Measurements from ENCODE around the gene TCAIM. TPM values are rescaled to one million over a fixed set of nuclear protein-coding genes. Genes with fewer than 3 reads are reported as not detected.

The TCAIM gene
- polyA plus RNA-seq, 1 donor from 2014 or later = 38.1 TPM

DNA sequence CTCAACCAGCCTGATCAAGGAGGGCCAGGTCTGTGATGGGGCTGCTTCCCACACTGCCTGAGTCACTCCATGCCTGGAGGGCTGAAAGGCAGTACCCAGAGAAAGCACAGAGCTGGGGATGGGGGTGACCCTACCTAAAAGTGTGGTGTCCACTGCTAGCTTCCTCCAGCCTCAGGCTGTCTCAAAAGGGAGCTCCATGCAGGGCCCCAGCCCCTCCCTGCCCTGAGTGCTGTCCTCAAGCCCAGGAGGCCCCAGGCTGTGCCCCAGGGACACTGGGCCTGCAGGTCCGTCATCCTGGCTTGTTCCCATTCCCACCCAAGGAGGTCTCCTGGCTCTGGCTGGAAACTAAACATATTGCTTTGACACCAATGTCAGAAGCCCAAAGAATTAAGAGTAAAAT lies 82.1 kb downstream of the TCAIM start:
- no peak for TF ChIP-seq TAF1 (IDR thresholded peaks at IDR 0.05; ENCODE audit: low read depth)
- TF ChIP-seq RAD21 (conservative IDR thresholded peaks at IDR 0.05) = no peak
- TF ChIP-seq, protein P1, sequence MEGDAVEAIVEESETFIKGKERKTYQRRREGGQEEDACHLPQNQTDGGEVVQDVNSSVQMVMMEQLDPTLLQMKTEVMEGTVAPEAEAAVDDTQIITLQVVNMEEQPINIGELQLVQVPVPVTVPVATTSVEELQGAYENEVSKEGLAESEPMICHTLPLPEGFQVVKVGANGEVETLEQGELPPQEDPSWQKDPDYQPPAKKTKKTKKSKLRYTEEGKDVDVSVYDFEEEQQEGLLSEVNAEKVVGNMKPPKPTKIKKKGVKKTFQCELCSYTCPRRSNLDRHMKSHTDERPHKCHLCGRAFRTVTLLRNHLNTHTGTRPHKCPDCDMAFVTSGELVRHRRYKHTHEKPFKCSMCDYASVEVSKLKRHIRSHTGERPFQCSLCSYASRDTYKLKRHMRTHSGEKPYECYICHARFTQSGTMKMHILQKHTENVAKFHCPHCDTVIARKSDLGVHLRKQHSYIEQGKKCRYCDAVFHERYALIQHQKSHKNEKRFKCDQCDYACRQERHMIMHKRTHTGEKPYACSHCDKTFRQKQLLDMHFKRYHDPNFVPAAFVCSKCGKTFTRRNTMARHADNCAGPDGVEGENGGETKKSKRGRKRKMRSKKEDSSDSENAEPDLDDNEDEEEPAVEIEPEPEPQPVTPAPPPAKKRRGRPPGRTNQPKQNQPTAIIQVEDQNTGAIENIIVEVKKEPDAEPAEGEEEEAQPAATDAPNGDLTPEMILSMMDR (IDR thresholded peaks at IDR 0.05; ENCODE audit: poor library complexity, severe bottlenecking) = no peak
- no peak for TF ChIP-seq MXI1 (conservative IDR thresholded peaks at IDR 0.05; ENCODE audit: poor library complexity, severe bottlenecking)

DNA sequence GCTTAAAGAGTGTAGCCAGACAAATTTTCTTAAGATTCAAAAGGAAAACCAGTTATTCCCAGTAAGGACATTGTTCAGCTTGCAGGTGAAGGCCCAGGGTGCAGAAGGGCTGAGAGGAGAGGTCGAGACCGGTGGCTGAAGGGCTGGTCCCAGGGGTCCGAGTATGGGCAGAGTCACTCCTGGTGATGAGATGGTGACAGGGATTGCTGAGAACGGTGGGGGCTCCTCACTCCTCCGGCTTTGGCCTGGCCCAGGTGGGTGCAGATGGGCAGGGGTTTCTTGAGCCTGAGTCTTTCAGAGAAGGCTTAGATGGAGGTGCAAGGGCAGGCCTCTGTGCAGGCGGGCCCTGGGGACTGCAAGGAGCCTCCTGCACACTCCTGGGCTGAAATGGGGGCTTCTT lies 82.7 kb downstream of the TCAIM start:
- no peak overlapping the region for H3K4me2 ChIP-seq (ENCODE audit: low read length)
- no peaks in the 10 kb centered on the region for H3K9me2 ChIP-seq (ENCODE audit: insufficient read depth, low read length)
- H3K36me3 ChIP-seq (ENCODE audit: insufficient read depth, low read length) = no peaks in the 10 kb centered on the region
- no peaks in the 10 kb centered on the region for H3K9me3 ChIP-seq (ENCODE audit: low read length)
- no peak overlapping the region for H2AFZ ChIP-seq (ENCODE audit: low read depth, low read length)
- H3K27me3 ChIP-seq (ENCODE audit: insufficient read depth, low read depth, low read length) = no peaks in the 10 kb centered on the region
- no peaks in the 10 kb centered on the region for H4K20me1 ChIP-seq (ENCODE audit: insufficient read depth)
- no peak overlapping the region for H3K9ac ChIP-seq (ENCODE audit: low read length)
- no peaks in the 10 kb centered on the region for H3K79me2 ChIP-seq (replicated peaks; ENCODE audit: insufficient read depth, low read length)
- H3K27ac ChIP-seq (ENCODE audit: low read length) = no peak overlapping the region
- TF ChIP-seq RAD21 (conservative IDR thresholded peaks at IDR 0.05) (no peak), SMC3 (conservative IDR thresholded peaks at IDR 0.05; ENCODE audit: poor library complexity) (no peak), POLR2AphosphoS5 (IDR thresholded peaks at IDR 0.05) (no peak), TAF1 (IDR thresholded peaks at IDR 0.05; ENCODE audit: low read depth) (no peak), EP300 (conservative IDR thresholded peaks at IDR 0.05; ENCODE audit: poor library complexity, severe bottlenecking) (no peak), EZH2 (IDR thresholded peaks at IDR 0.05; ENCODE audit: borderline replicate concordance, insufficient read depth, low read length, poor library complexity, severe bottlenecking) (no peak), MXI1 (conservative IDR thresholded peaks at IDR 0.05; ENCODE audit: poor library complexity, severe bottlenecking) (no peak)
- TF ChIP-seq, protein P2, sequence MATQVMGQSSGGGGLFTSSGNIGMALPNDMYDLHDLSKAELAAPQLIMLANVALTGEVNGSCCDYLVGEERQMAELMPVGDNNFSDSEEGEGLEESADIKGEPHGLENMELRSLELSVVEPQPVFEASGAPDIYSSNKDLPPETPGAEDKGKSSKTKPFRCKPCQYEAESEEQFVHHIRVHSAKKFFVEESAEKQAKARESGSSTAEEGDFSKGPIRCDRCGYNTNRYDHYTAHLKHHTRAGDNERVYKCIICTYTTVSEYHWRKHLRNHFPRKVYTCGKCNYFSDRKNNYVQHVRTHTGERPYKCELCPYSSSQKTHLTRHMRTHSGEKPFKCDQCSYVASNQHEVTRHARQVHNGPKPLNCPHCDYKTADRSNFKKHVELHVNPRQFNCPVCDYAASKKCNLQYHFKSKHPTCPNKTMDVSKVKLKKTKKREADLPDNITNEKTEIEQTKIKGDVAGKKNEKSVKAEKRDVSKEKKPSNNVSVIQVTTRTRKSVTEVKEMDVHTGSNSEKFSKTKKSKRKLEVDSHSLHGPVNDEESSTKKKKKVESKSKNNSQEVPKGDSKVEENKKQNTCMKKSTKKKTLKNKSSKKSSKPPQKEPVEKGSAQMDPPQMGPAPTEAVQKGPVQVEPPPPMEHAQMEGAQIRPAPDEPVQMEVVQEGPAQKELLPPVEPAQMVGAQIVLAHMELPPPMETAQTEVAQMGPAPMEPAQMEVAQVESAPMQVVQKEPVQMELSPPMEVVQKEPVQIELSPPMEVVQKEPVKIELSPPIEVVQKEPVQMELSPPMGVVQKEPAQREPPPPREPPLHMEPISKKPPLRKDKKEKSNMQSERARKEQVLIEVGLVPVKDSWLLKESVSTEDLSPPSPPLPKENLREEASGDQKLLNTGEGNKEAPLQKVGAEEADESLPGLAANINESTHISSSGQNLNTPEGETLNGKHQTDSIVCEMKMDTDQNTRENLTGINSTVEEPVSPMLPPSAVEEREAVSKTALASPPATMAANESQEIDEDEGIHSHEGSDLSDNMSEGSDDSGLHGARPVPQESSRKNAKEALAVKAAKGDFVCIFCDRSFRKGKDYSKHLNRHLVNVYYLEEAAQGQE (IDR thresholded peaks at IDR 0.05; ENCODE audit: borderline replicate concordance) = no peak
- TF ChIP-seq, protein P1 (IDR thresholded peaks at IDR 0.05; ENCODE audit: poor library complexity, severe bottlenecking) = no peak
- H3K4me3 ChIP-seq (ENCODE audit: low read length) = no peak overlapping the region
- H3F3A ChIP-seq (ENCODE audit: insufficient read depth, low read length, poor library complexity, severe bottlenecking) = no peaks in the 10 kb centered on the region

More for the DNA sequence above, 82.1 kb downstream of the TCAIM start:
- no peak overlapping the region for H3K4me2 ChIP-seq (ENCODE audit: low read length)
- H3K79me2 ChIP-seq (replicated peaks; ENCODE audit: insufficient read depth, low read length) = no peaks in the 10 kb centered on the region
- no peak overlapping the region for H3K9ac ChIP-seq (ENCODE audit: low read length)
- H3K36me3 ChIP-seq (ENCODE audit: insufficient read depth, low read length) = no peaks in the 10 kb centered on the region
- no peaks in the 10 kb centered on the region for H3K9me3 ChIP-seq (ENCODE audit: low read length)
- H3K27ac ChIP-seq (ENCODE audit: low read length) = no peak overlapping the region
- no peaks in the 10 kb centered on the region for H3F3A ChIP-seq (ENCODE audit: insufficient read depth, low read length, poor library complexity, severe bottlenecking)
- no peak overlapping the region for H2AFZ ChIP-seq (ENCODE audit: low read depth, low read length)
- H3K9me2 ChIP-seq (ENCODE audit: insufficient read depth, low read length) = no peaks in the 10 kb centered on the region
- no peak overlapping the region for H3K4me3 ChIP-seq (ENCODE audit: low read length)
- no peaks in the 10 kb centered on the region for H3K27me3 ChIP-seq (ENCODE audit: insufficient read depth, low read depth, low read length)
- H4K20me1 ChIP-seq (ENCODE audit: insufficient read depth) = no peaks in the 10 kb centered on the region

Measured in neural cell (in vitro differentiated cells).